ENCODE results near the gene RNF181. TPM values are rescaled to one million over a fixed set of nuclear protein-coding genes. Genes with fewer than 3 reads are reported as not detected.

Gene RNF181
- total and polyA plus RNA-seq, 2 donors (not counting 3 experiments of a cell fraction or from before 2014, with no cell fraction given), result 142 to 629 TPM

GRCh38 chr2:85560812-85561279 lies 34.7 kb upstream of the RNF181 start:
- intact Hi-C loops (cut with micrococcal nuclease) (loop anchor here (1.0 kb wide), 5 partner anchors 22 to 55 kb away; partner anchors contain the start of genes C2orf68, MAT2A, TMEM150A and USP39), dilution Hi-C loops (cut with MboI; ENCODE audit: extremely low pct_ligation_motif_present, low sequenced_read_pairs) (no loop called here)
- Histone ChIP-seq H3K79me2 (ENCODE audit: control insufficient read depth, insufficient read depth, low read length) (peaks cover 26% of the 10 kb centered on the region), H3K27me3 (ENCODE audit: control insufficient read depth in 2 of 2, insufficient read depth in 2 of 2, low read length in 2 of 2) (no peaks in the 10 kb centered on the region), H2AFZ (ENCODE audit: low read depth, low read length) (peak overlapping the region; percentile 52), H3K4me2 (ENCODE audit: insufficient read depth, low read length) (peak overlapping the region; percentile 96), H4K20me1 (replicated peaks; ENCODE audit: control insufficient read depth, extremely low read depth, insufficient read depth, low read length) (no peaks in the 10 kb centered on the region), H3K4me3 (replicated peaks in 1 of 3; ENCODE audit: insufficient read depth in 1 of 3, low read depth in 1 of 3, low read length in 3 of 3) (peak overlapping the region; percentile 58 to 82 (median 72)), H3K4me1 (ENCODE audit: control insufficient read depth, extremely low read depth, insufficient read depth, low read length) (peaks cover 9% of the 10 kb centered on the region), H3K9me1 (replicated peaks; ENCODE audit: control insufficient read depth, extremely low read depth, insufficient read depth, low read length) (no peaks in the 10 kb centered on the region), H3K9me3 (replicated peaks; ENCODE audit: control insufficient read depth, insufficient read depth, low read length) (no peaks in the 10 kb centered on the region), H3K27ac (ENCODE audit: insufficient read depth, low read depth, low read length) (no peak overlapping the region), H3K36me3 (ENCODE audit: control insufficient read depth in 2 of 2, extremely low read depth in 1 of 2, insufficient read depth in 2 of 2, low read length in 2 of 2) (peaks cover 8 to 12% of the 10 kb centered on the region in 2 experiments), H3K9ac (replicated peaks; ENCODE audit: extremely low read depth, insufficient read depth, low read length) (peak overlapping the region; percentile 36)
- FAIRE-seq (peak; percentile 58), DNase-seq (ENCODE audit: low read depth, low spot score) (no peak)
- no TSS peak for BruUV-seq (replicated peaks)
- TF ChIP-seq MYC (IDR thresholded peaks at IDR 0.05; ENCODE audit: low read depth, low read length), result no peak
- ChIA-PET CTCF (interaction anchor here (1.1 to 2.0 kb wide), 4 partner anchors 9 to 141 kb away, joined by 3 to 8 read pairs (median 4); no protein-coding TSS in a partner anchor), POLR2A (interaction anchor here (0.7 to 1.4 kb wide), 4 partner anchors 9 to 51 kb away, joined by 3 to 4 read pairs (median 3); partner anchors contain the start of genes C2orf68 and MAT2A)

GRCh38 chr2:85561280-85562212 lies 34.0 kb upstream of the RNF181 start, which contains the start of gene GGCX:
GGCX (minus strand) TSS chr2:85561493; CDS start chr2:85561428, 65 bp downstream.
- intact Hi-C loops (cut with micrococcal nuclease) (loop anchor here (1.0 kb wide), 5 partner anchors 22 to 55 kb away; partner anchors contain the start of genes C2orf68, MAT2A, TMEM150A and USP39), dilution Hi-C loops (cut with MboI; ENCODE audit: extremely low pct_ligation_motif_present, low sequenced_read_pairs) (no loop called here)
- Histone ChIP-seq H3K27ac (ENCODE audit: insufficient read depth, low read depth, low read length) (peak within 1 kb of the TSS; percentile 44), H3K9ac (replicated peaks; ENCODE audit: extremely low read depth, insufficient read depth, low read length) (peak within 1 kb of the TSS; percentile 77), H3K36me3 (ENCODE audit: control insufficient read depth in 2 of 2, extremely low read depth in 1 of 2, insufficient read depth in 2 of 2, low read length in 2 of 2) (peaks cover 6 to 12% of the 10 kb centered on the region in 2 experiments), H3K27me3 (ENCODE audit: control insufficient read depth in 2 of 2, insufficient read depth in 2 of 2, low read length in 2 of 2) (no peaks in the 10 kb centered on the region), H4K20me1 (replicated peaks; ENCODE audit: control insufficient read depth, extremely low read depth, insufficient read depth, low read length) (no peaks in the 10 kb centered on the region), H3K4me1 (ENCODE audit: control insufficient read depth, extremely low read depth, insufficient read depth, low read length) (peaks cover 9% of the 10 kb centered on the region), H2AFZ (ENCODE audit: low read depth, low read length) (peak within 1 kb of the TSS; percentile 87), H3K9me1 (replicated peaks; ENCODE audit: control insufficient read depth, extremely low read depth, insufficient read depth, low read length) (no peaks in the 10 kb centered on the region), H3K4me2 (ENCODE audit: insufficient read depth, low read length) (peak within 1 kb of the TSS; percentile 96), H3K4me3 (replicated peaks in 1 of 3; ENCODE audit: insufficient read depth in 1 of 3, low read depth in 1 of 3, low read length in 3 of 3) (peak within 1 kb of the TSS; percentile 69 to 82 (median 72)), H3K9me3 (replicated peaks; ENCODE audit: control insufficient read depth, insufficient read depth, low read length) (no peaks in the 10 kb centered on the region), H3K79me2 (ENCODE audit: control insufficient read depth, insufficient read depth, low read length) (peaks cover 26% of the 10 kb centered on the region)
- POLR2A ChIA-PET, result interaction anchor here (0.6 to 1.4 kb wide), 7 partner anchors 10 to 50 kb away, joined by 3 to 4 read pairs (median 3); partner anchors contain the start of genes C2orf68 and MAT2A
- FAIRE-seq (peak; percentile 91), DNase-seq (ENCODE audit: low read depth, low spot score) (peak; percentile 96)
- no peak for TF ChIP-seq FOS (IDR thresholded peaks at IDR 0.05; ENCODE audit: borderline replicate concordance, insufficient read depth, low read length)
- peak; percentile 93 for TF ChIP-seq POLR2AphosphoS5 (IDR thresholded peaks at IDR 0.05; ENCODE audit: insufficient read depth, low read depth, low read length)
- TF ChIP-seq POLR2A (IDR thresholded peaks at IDR 0.05; ENCODE audit: low read depth, low read length), result peak; percentile 95
- peak in 1 of 2 donors; percentile 5 for TF ChIP-seq CTCF (IDR thresholded peaks at IDR 0.05; ENCODE audit: extremely low read depth in 1 of 2, insufficient read depth in 1 of 2, low read depth in 1 of 2, low read length in 2 of 2)
- TF ChIP-seq GATA2 (IDR thresholded peaks at IDR 0.05; ENCODE audit: insufficient read depth, insufficient read length, low read depth, low read length), result no peak
- no peak for TF ChIP-seq JUN (IDR thresholded peaks at IDR 0.05; ENCODE audit: borderline replicate concordance, insufficient read depth, insufficient read length, low read depth)
- no peak for TF ChIP-seq MYC (IDR thresholded peaks at IDR 0.05; ENCODE audit: low read depth, low read length)
- no peak for TF ChIP-seq MAX (IDR thresholded peaks at IDR 0.05; ENCODE audit: insufficient read depth, insufficient read length)
- TF ChIP-seq EZH2 (IDR thresholded peaks at IDR 0.05; ENCODE audit: borderline replicate concordance, low read depth, low read length, severe bottlenecking), result no peak
- TSS peak; percentile 99 for BruUV-seq (replicated peaks)
- CTCF ChIA-PET, result interaction anchor here (1.1 to 2.0 kb wide), 4 partner anchors 26 to 142 kb away, joined by 3 to 8 read pairs (median 4); no protein-coding TSS in a partner anchor

All from endothelial cell of umbilical vein (primary cell).